Esophagus muscularis mucosa (tissue), 3 donors: ENCODE data around the gene GSC2.

Experiments
- CTCF ChIP-seq, 3 experiments: fragments of 200-600 bp in 2 of 3; fragments of 450-650 bp in 1 of 3; sonication (generic) in 2 of 3; IDR thresholded peaks; one replicate each; pipeline ENCODE4 v1.5.1; 2017 to 2019; ENCODE audit warnings: antibody characterized with exemption in 3 of 3, mild to moderate bottlenecking in 2 of 3, moderate library complexity in 1 of 3
- POLR2A ChIP-seq: fragments of 450-650 bp; IDR thresholded peaks from one replicate; pipeline ENCODE4 v1.6.1; 2017; ENCODE audit warnings: antibody characterized with exemption, moderate library complexity, mild to moderate bottlenecking, low read depth
- POLR2AphosphoS5 ChIP-seq, 2 donors: sonication (generic); formaldehyde crosslinking; IDR thresholded peaks; one replicate each; pipeline ENCODE4 v1.6.1; 2017; ENCODE audit warnings: antibody characterized with exemption in 2 of 2

GRCh38 chr22:19122143-19122751 lies 27.8 kb downstream of the GSC2 start, which contains the start of gene DGCR2:
- TF ChIP-seq CTCF (IDR thresholded peaks at IDR 0.05) (no peak), POLR2A (peak; percentile 32), POLR2AphosphoS5 (IDR thresholded peaks at IDR 0.05) (peak; percentile 71 to 87)
